ENCODE results near the gene EFTUD2.

EFTUD2 gene

GRCh38 chr17:44915862-44916780, 16.9 kb upstream of the EFTUD2 start:
- Histone ChIP-seq H3K27me3 (replicated peaks; ENCODE audit: control insufficient read depth, insufficient read depth, low read length) (peaks cover 18% of the 10 kb centered on the region), H3K4me3 (ENCODE audit: low read length) (no peak overlapping the region), H3K9ac (ENCODE audit: low read length) (no peak overlapping the region), H3K4me1 (ENCODE audit: control insufficient read depth, insufficient read depth, low read length) (peaks cover 30% of the 10 kb centered on the region), H3K36me3 (ENCODE audit: control insufficient read depth, insufficient read depth, low read length, severe bottlenecking) (no peaks in the 10 kb centered on the region), H3K9me3 (ENCODE audit: control insufficient read depth, low read length) (no peaks in the 10 kb centered on the region)
- no peak for DNase-seq (ENCODE audit: low read depth)

GRCh38 chr17:44915321-44915726, 16.1 kb upstream of the EFTUD2 start, which contains the start of gene GFAP:
TSS of gene GFAP (minus strand) at chr17:44915500. CDS start at chr17:44915486, 14 bp downstream.
- Histone ChIP-seq H3K9me3 (ENCODE audit: control insufficient read depth, low read length) (no peaks in the 10 kb centered on the region), H3K9ac (ENCODE audit: low read length) (no peak within 1 kb of the TSS), H3K4me1 (ENCODE audit: control insufficient read depth, insufficient read depth, low read length) (peaks cover 25% of the 10 kb centered on the region), H3K27me3 (replicated peaks; ENCODE audit: control insufficient read depth, insufficient read depth, low read length) (peaks cover 18% of the 10 kb centered on the region), H3K4me3 (ENCODE audit: low read length) (no peak within 1 kb of the TSS), H3K36me3 (ENCODE audit: control insufficient read depth, insufficient read depth, low read length, severe bottlenecking) (no peaks in the 10 kb centered on the region)
- DNase-seq (ENCODE audit: low read depth), result no peak

- DNase-seq (ENCODE audit: low read depth), result no peak
- peaks cover 27% of the 10 kb centered on the region for H3K4me1 ChIP-seq (ENCODE audit: control insufficient read depth, insufficient read depth, low read length)
- H3K9me3 ChIP-seq (ENCODE audit: control insufficient read depth, low read length), result no peaks in the 10 kb centered on the region
- peaks cover 18% of the 10 kb centered on the region for H3K27me3 ChIP-seq (replicated peaks; ENCODE audit: control insufficient read depth, insufficient read depth, low read length)
- H3K4me3 ChIP-seq (ENCODE audit: low read length), result no peak overlapping the region
- H3K36me3 ChIP-seq (ENCODE audit: control insufficient read depth, insufficient read depth, low read length, severe bottlenecking), result no peaks in the 10 kb centered on the region
- H3K9ac ChIP-seq (ENCODE audit: low read length), result no peak overlapping the region
Measured at GRCh38 chr17:44914698-44915271, 15.5 kb upstream of the EFTUD2 start.

DNA sequence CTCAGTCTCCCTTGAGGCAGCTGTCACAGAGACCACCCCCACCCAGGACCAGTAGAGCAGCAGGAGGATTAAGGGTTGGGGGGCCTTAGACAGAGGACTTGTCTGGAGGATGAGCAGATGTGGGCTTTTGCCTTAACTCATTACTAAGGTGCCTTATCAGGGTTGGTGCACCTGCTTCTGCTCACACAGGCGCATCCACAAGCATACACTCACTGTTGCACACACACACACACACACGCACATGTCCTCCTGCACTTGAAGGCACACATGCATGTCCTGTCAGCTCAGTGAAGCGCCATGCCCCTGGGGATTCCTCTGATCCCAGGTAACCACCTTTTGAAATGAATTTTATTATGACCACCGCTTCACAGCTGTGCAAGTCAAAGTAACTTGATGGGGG, 14.9 kb upstream of the EFTUD2 start:
- Histone ChIP-seq H3K9ac (ENCODE audit: low read length) (no peak overlapping the region), H3K4me1 (ENCODE audit: control insufficient read depth, insufficient read depth, low read length) (peaks cover 33% of the 10 kb centered on the region), H3K9me3 (ENCODE audit: control insufficient read depth, low read length) (no peaks in the 10 kb centered on the region), H3K27me3 (replicated peaks; ENCODE audit: control insufficient read depth, insufficient read depth, low read length) (peaks cover 18% of the 10 kb centered on the region), H3K4me3 (ENCODE audit: low read length) (no peak overlapping the region), H3K36me3 (ENCODE audit: control insufficient read depth, insufficient read depth, low read length, severe bottlenecking) (no peaks in the 10 kb centered on the region)
- no peak for DNase-seq (ENCODE audit: low read depth)

GRCh38 chr17:44913676-44914075, 14.4 kb upstream of the EFTUD2 start:
- no peak overlapping the region for H3K9ac ChIP-seq (ENCODE audit: low read length)
- H3K9me3 ChIP-seq (ENCODE audit: control insufficient read depth, low read length), result no peaks in the 10 kb centered on the region
- H3K36me3 ChIP-seq (ENCODE audit: control insufficient read depth, insufficient read depth, low read length, severe bottlenecking), result no peaks in the 10 kb centered on the region
- DNase-seq (ENCODE audit: low read depth), result no peak
- peaks cover 35% of the 10 kb centered on the region for H3K4me1 ChIP-seq (ENCODE audit: control insufficient read depth, insufficient read depth, low read length)
- peaks cover 18% of the 10 kb centered on the region for H3K27me3 ChIP-seq (replicated peaks; ENCODE audit: control insufficient read depth, insufficient read depth, low read length)
- H3K4me3 ChIP-seq (ENCODE audit: low read length), result no peak overlapping the region

GRCh38 chr17:44912763-44913544, 13.7 kb upstream of the EFTUD2 start:
- DNase-seq (ENCODE audit: low read depth), result no peak
- Histone ChIP-seq H3K27me3 (replicated peaks; ENCODE audit: control insufficient read depth, insufficient read depth, low read length) (peaks cover 15% of the 10 kb centered on the region), H3K9me3 (ENCODE audit: control insufficient read depth, low read length) (no peaks in the 10 kb centered on the region), H3K4me1 (ENCODE audit: control insufficient read depth, insufficient read depth, low read length) (peaks cover 35% of the 10 kb centered on the region), H3K4me3 (ENCODE audit: low read length) (no peak overlapping the region), H3K9ac (ENCODE audit: low read length) (no peak overlapping the region), H3K36me3 (ENCODE audit: control insufficient read depth, insufficient read depth, low read length, severe bottlenecking) (no peaks in the 10 kb centered on the region)

- Histone ChIP-seq H3K36me3 (ENCODE audit: control insufficient read depth, insufficient read depth, low read length, severe bottlenecking) (no peaks in the 10 kb centered on the region), H3K27me3 (replicated peaks; ENCODE audit: control insufficient read depth, insufficient read depth, low read length) (peaks cover 15% of the 10 kb centered on the region), H3K9ac (ENCODE audit: low read length) (no peak overlapping the region), H3K4me1 (ENCODE audit: control insufficient read depth, insufficient read depth, low read length) (peaks cover 23% of the 10 kb centered on the region), H3K9me3 (ENCODE audit: control insufficient read depth, low read length) (no peaks in the 10 kb centered on the region), H3K4me3 (ENCODE audit: low read length) (no peak overlapping the region)
- peak; percentile 57 for DNase-seq (ENCODE audit: low read depth)
Measured at GRCh38 chr17:44911133-44912001, 12.1 kb upstream of the EFTUD2 start.

GRCh38 chr17:44910231-44911106, 11.2 kb upstream of the EFTUD2 start:
- H3K4me3 ChIP-seq (ENCODE audit: low read length), result no peak overlapping the region
- H3K27me3 ChIP-seq (replicated peaks; ENCODE audit: control insufficient read depth, insufficient read depth, low read length), result peaks cover 15% of the 10 kb centered on the region
- no peak for DNase-seq (ENCODE audit: low read depth)
- H3K4me1 ChIP-seq (ENCODE audit: control insufficient read depth, insufficient read depth, low read length), result peaks cover 25% of the 10 kb centered on the region
- H3K9ac ChIP-seq (ENCODE audit: low read length), result no peak overlapping the region
- H3K9me3 ChIP-seq (ENCODE audit: control insufficient read depth, low read length), result no peaks in the 10 kb centered on the region
- no peaks in the 10 kb centered on the region for H3K36me3 ChIP-seq (ENCODE audit: control insufficient read depth, insufficient read depth, low read length, severe bottlenecking)

- no peaks in the 10 kb centered on the region for H3K9me3 ChIP-seq (ENCODE audit: control insufficient read depth, low read length)
- peaks cover 25% of the 10 kb centered on the region for H3K4me1 ChIP-seq (ENCODE audit: control insufficient read depth, insufficient read depth, low read length)
- peak; percentile 76 for DNase-seq (ENCODE audit: low read depth)
- no peaks in the 10 kb centered on the region for H3K36me3 ChIP-seq (ENCODE audit: control insufficient read depth, insufficient read depth, low read length, severe bottlenecking)
- H3K4me3 ChIP-seq (ENCODE audit: low read length), result no peak overlapping the region
- no peak overlapping the region for H3K9ac ChIP-seq (ENCODE audit: low read length)
- peaks cover 15% of the 10 kb centered on the region for H3K27me3 ChIP-seq (replicated peaks; ENCODE audit: control insufficient read depth, insufficient read depth, low read length)
Measured at GRCh38 chr17:44909681-44910144, 10.5 kb upstream of the EFTUD2 start.
